Fibroblast of the aortic adventitia (primary cell): ENCODE data around the gene ZNF239. TPM values are rescaled to one million over a fixed set of nuclear protein-coding genes. Genes with fewer than 3 reads are reported as not detected.
A peak's percentile ranks its signal among the peaks of the same experiment; 100 is the strongest.
"Not testable (repeated sequence)": the region's sequence is repeated elsewhere in the genome, so short reads cannot be mapped to it uniquely, and the experiment has no call there.

Experiments
- DNase-seq: peaks from one replicate; pipeline ENCODE4 v3.0.0-alpha.2; 2010; ENCODE audit warnings: low read depth
- H3K4me3 ChIP-seq: 2 replicates; pipeline ENCODE4 v1.5.1; 2011; ENCODE audit warnings: low read depth, mild to moderate bottlenecking, control low read depth, low read length, moderate library complexity
- total RNA-seq: library from RNA; depleted of rRNA; stranded (reverse); fragments of >200 nt; gene quantifications from 2 replicates; pipeline ENCODE4 v1.2.3, GENCODE V29; 2012; ENCODE audit warnings: low replicate concordance
- TF ChIP-seq, protein P1 (sequence below): IDR thresholded peaks from 2 replicates; pipeline ENCODE4 v1.5.1; 2011; ENCODE audit warnings: mild to moderate bottlenecking, low read length, control low read depth, inconsistent platforms; ENCODE audit not compliant: insufficient read depth

ZNF239 gene
- total RNA-seq, 1 donor: 6.6 TPM

- DNase-seq: no peak
- H3K4me3 ChIP-seq: no peak overlapping the region
- TF ChIP-seq, protein P1, sequence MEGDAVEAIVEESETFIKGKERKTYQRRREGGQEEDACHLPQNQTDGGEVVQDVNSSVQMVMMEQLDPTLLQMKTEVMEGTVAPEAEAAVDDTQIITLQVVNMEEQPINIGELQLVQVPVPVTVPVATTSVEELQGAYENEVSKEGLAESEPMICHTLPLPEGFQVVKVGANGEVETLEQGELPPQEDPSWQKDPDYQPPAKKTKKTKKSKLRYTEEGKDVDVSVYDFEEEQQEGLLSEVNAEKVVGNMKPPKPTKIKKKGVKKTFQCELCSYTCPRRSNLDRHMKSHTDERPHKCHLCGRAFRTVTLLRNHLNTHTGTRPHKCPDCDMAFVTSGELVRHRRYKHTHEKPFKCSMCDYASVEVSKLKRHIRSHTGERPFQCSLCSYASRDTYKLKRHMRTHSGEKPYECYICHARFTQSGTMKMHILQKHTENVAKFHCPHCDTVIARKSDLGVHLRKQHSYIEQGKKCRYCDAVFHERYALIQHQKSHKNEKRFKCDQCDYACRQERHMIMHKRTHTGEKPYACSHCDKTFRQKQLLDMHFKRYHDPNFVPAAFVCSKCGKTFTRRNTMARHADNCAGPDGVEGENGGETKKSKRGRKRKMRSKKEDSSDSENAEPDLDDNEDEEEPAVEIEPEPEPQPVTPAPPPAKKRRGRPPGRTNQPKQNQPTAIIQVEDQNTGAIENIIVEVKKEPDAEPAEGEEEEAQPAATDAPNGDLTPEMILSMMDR: no peak
These were observed 2.2 kb upstream of the ZNF239 start for GRCh38 chr10:43576580-43576979.

GRCh38 chr10:43576062-43576461 lies 1.6 kb upstream of the ZNF239 start:
- DNase-seq: no peak
- no peak overlapping the region for H3K4me3 ChIP-seq
- TF ChIP-seq, protein P1: no peak

DNA sequence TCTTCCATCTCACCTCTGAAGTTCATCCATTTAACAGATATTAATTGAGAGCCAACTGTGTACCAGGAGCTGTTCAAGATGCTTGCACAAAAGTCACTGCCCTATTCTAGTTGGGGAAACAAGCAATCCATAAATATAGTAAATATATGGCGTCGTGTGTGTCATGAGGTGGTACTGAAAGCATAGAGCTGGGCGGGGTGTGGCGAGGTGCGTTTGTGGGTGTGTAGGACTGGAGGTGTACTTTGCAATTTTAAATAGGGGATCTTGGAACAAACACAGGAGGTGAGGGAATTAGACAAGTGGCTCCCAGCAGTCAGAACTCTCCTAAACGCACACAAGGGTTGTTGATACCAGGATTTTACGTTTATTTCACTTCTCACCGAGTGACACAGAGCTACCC lies 490 bp upstream of the ZNF239 start:
- no peak for DNase-seq
- peak overlapping the region; percentile 67 for H3K4me3 ChIP-seq
- TF ChIP-seq, protein P1: no peak

DNA sequence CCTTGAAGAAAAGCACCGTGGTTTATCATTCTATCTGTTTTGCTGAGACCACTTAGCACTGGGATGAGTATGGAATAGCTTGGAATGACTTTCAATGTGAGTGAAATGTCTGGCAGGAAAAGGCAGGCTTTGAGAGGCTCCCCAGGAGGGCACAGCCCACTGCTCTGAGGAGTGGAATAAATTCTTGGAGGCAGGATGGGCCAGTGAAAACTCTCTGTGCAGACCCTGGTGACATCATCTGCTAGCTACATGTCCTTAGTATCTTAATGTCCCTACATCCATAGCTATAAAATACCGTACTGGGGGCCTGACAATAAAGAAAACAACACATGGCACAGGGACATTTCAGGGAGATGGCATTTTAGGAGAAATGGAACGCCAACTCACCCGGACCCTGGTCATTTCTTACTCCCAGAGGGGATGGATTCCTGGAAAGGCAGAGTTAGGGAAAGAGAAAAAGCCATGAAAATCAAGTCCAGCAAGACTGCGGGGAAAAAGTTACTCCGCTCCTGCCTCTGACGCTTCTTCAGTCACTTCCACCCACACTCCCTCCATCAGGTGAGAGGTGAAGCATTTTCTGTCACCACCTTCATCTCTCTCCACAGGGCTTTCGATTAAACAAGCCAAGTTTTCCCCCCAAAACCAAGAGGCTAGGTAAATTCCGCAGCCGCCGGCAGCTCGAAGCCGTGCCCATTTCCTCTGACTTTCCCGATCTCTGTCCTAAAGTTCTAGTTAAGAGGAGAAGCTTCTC lies 991 bp downstream of the ZNF239 start:
- peak overlapping the region; percentile 67 for H3K4me3 ChIP-seq
- DNase-seq: peak; percentile 14
- TF ChIP-seq, protein P1: no peak

- no peak for DNase-seq
- H3K4me3 ChIP-seq: no peak overlapping the region
- TF ChIP-seq, protein P1: no peak
These were observed 3.4 kb downstream of the ZNF239 start for GRCh38 chr10:43570971-43571370.

GRCh38 chr10:43569681-43570080 lies 4.7 kb downstream of the ZNF239 start:
- TF ChIP-seq, protein P1: no peak
- H3K4me3 ChIP-seq: no peak overlapping the region
- DNase-seq: no peak

GRCh38 chr10:43557214-43557613 lies 17.2 kb downstream of the ZNF239 start:
- no peak for DNase-seq
- H3K4me3 ChIP-seq: no peak overlapping the region
- TF ChIP-seq, protein P1: no peak

- not testable (repeated sequence) for DNase-seq, H3K4me3 ChIP-seq
These were observed 30.7 kb downstream of the ZNF239 start for GRCh38 chr10:43543746-43544145.
